HepG2 (cell line): Measurements from ENCODE around the gene SMIM11. TPM values are rescaled to one million over a fixed set of nuclear protein-coding genes. Genes with fewer than 3 reads are reported as not detected.

ENCODE experiments used
- DMTF1 ChIP-seq: sonication (generic); formaldehyde crosslinking; IDR thresholded peaks from 2 replicates; pipeline ENCODE4 v1.4.0; 2020; ENCODE audit warnings: mild to moderate bottlenecking, missing genetic modification reagents
- FOXO4 ChIP-seq: sonication (generic); formaldehyde crosslinking; conservative IDR thresholded peaks from 2 replicates; pipeline ENCODE4 v1.8.1; 2023; ENCODE audit warnings: missing genetic modification reagents
- HIVEP1 ChIP-seq: sonication (generic); formaldehyde crosslinking; IDR thresholded peaks from 2 replicates; pipeline ENCODE4 v1.4.0; 2020; ENCODE audit warnings: mild to moderate bottlenecking, missing genetic modification reagents
- MLX ChIP-seq: IDR thresholded peaks from 2 replicates; pipeline ENCODE4 v1.6.1; 2016
- NR0B2 ChIP-seq: sonication (generic); formaldehyde crosslinking; IDR thresholded peaks from 2 replicates; pipeline ENCODE4 v1.4.0; 2020; ENCODE audit warnings: mild to moderate bottlenecking, missing genetic modification reagents
- PAF1 ChIP-seq: IDR thresholded peaks from 2 replicates; pipeline ENCODE4 v1.6.1; 2016; ENCODE audit warnings: missing genetic modification reagents, missing compliant biosample characterization
- PBX3 ChIP-seq: sonication (generic); formaldehyde crosslinking; IDR thresholded peaks from 2 replicates; pipeline ENCODE4 v1.8.1; 2023; ENCODE audit warnings: missing genetic modification reagents, inconsistent platforms, borderline replicate concordance
- RFXAP ChIP-seq: sonication (generic); formaldehyde crosslinking; IDR thresholded peaks from 2 replicates; pipeline ENCODE4 v1.4.0; 2020; ENCODE audit warnings: missing genetic modification reagents, borderline replicate concordance
- RORA ChIP-seq: sonication (generic); formaldehyde crosslinking; IDR thresholded peaks from 2 replicates; pipeline ENCODE4 v1.5.0; 2020; ENCODE audit warnings: mild to moderate bottlenecking, missing genetic modification reagents, moderate library complexity
- SKIL ChIP-seq: sonication (generic); formaldehyde crosslinking; IDR thresholded peaks from 2 replicates; pipeline ENCODE4 v1.8.0; 2022; ENCODE audit warnings: missing genetic modification reagents, mild to moderate bottlenecking, moderate library complexity, borderline replicate concordance
- TBP ChIP-seq: sonication (generic); formaldehyde crosslinking; IDR thresholded peaks from 2 replicates; pipeline ENCODE4 v1.5.0; 2020; ENCODE audit warnings: missing genetic modification reagents
- USF2 ChIP-seq, 2 experiments: sonication (generic) in 1 of 2; formaldehyde crosslinking in 1 of 2; IDR thresholded peaks; 2 replicates each; pipeline versions ENCODE4 v1.5.1 to v1.6.1; 2011 to 2020; ENCODE audit warnings: borderline replicate concordance in 1 of 2, low read depth in 1 of 2, low read length in 1 of 2, mild to moderate bottlenecking in 1 of 2, missing genetic modification reagents in 1 of 2, moderate library complexity in 1 of 2
- ZGPAT ChIP-seq: IDR thresholded peaks from 2 replicates; pipeline ENCODE4 v1.6.1; 2016; ENCODE audit warnings: mild to moderate bottlenecking
- ZNF224 ChIP-seq: sonication (generic); formaldehyde crosslinking; IDR thresholded peaks from 2 replicates; pipeline ENCODE4 v1.5.0; 2020; ENCODE audit warnings: mild to moderate bottlenecking, missing genetic modification reagents
- ZNF225 ChIP-seq: sonication (generic); formaldehyde crosslinking; IDR thresholded peaks from 2 replicates; pipeline ENCODE4 v1.4.0; 2020; ENCODE audit warnings: mild to moderate bottlenecking, missing genetic modification reagents
- polyA plus RNA-seq, 8 experiments: library from polyadenylated mRNA; depleted of rRNA in 3 of 8; stranded (reverse) in 7 of 8; unstranded in 1 of 8; fragments of >200 nt; fragmentation: Illumina TruSeq in 4 of 8; extraction: Trizol in 4 of 8; gene quantifications; 2 replicates each; pipeline versions ENCODE4 v1.2.1 to v1.2.3, GENCODE V29; 2011 to 2016; ENCODE audit warnings: low read depth in 4 of 8, missing spikeins in 1 of 8, mixed read lengths in 1 of 8; ENCODE audit not compliant: insufficient read depth in 1 of 8
- total RNA-seq, 5 experiments: library from RNA; depleted of rRNA; stranded (reverse); fragments of >200 nt; fragmentation: Illumina TruSeq; extraction: Trizol; gene quantifications; 2 replicates each; pipeline ENCODE4 v1.2.3, GENCODE V29; 2016; ENCODE audit warnings: low read depth in 1 of 5

Gene SMIM11
- total and polyA plus RNA-seq, 2 of the 13 experiments (the other 11 are each of a cell fraction or from before 2014, with no cell fraction given), result 6.4 to 18.9 TPM

GRCh38 chr21:34372321-34372720, 3.0 kb upstream of the SMIM11 start (continued):
- TF ChIP-seq ZGPAT, result peak; percentile 69; the same call in 1 of the 2 replicates
- TF ChIP-seq DMTF1, result no peak
- TF ChIP-seq PBX3 (CRISPR knock-in tag), result no peak
- peak; percentile 68; the same call in 1 of the 2 replicates for TF ChIP-seq RORA
- no peak for TF ChIP-seq USF2 (IDR thresholded peaks at IDR 0.05; ENCODE audit: low read depth, low read length)
- TF ChIP-seq USF2 (CRISPR knock-in tag; IDR thresholded peaks at IDR 0.05; ENCODE audit: borderline replicate concordance), result no peak
- TF ChIP-seq FOXO4 (CRISPR knock-in tag), result no peak
- peak; percentile 60; the same call in 1 of the 2 replicates for TF ChIP-seq MLX
- TF ChIP-seq RFXAP, result no peak; the same call in 1 of the 2 replicates
- TF ChIP-seq NR0B2 (CRISPR knock-in tag), result no peak
- peak; percentile 93 for TF ChIP-seq SKIL
- TF ChIP-seq TBP, result no peak
- TF ChIP-seq ZNF224 (CRISPR knock-in tag), result no peak
- TF ChIP-seq ZNF225 (CRISPR knock-in tag), result no peak
- 0 out of 2 replicates have a peak, but pooled peaks have one; percentile 43 for TF ChIP-seq HIVEP1 (CRISPR knock-in tag)
- no peak for TF ChIP-seq PAF1
